HG03175 (cell line): ENCODE measurements around the gene LSM2.

ENCODE experiments used
- ATAC-seq: cut with Tn5 transposase; IDR thresholded peaks from one replicate; pipeline ENCODE4 v1.9.1; 2021; ENCODE audit warnings: mild to moderate bottlenecking, moderate library complexity; ENCODE audit not compliant: unreplicated experiment

LSM2 gene

DNA sequence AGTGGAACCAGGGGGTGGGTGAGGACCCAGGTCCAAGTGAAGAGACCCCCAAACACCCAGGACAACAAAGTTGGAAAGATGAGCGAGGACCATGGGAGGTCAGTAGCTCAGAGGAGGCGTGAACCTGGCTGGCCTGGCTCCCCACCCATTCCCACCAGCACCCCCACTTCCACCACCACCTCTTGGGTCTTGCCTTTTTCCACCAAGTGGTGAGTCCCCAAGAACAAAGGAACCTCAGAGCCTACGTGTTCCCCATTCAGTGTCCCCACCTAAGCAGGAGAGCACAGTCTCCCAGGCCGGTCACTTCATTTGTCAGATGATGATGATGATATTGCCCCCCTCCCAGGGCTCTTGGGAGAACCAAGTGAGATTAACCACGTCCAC, 29.1 kb downstream of the LSM2 start:
- no peak for ATAC-seq

DNA sequence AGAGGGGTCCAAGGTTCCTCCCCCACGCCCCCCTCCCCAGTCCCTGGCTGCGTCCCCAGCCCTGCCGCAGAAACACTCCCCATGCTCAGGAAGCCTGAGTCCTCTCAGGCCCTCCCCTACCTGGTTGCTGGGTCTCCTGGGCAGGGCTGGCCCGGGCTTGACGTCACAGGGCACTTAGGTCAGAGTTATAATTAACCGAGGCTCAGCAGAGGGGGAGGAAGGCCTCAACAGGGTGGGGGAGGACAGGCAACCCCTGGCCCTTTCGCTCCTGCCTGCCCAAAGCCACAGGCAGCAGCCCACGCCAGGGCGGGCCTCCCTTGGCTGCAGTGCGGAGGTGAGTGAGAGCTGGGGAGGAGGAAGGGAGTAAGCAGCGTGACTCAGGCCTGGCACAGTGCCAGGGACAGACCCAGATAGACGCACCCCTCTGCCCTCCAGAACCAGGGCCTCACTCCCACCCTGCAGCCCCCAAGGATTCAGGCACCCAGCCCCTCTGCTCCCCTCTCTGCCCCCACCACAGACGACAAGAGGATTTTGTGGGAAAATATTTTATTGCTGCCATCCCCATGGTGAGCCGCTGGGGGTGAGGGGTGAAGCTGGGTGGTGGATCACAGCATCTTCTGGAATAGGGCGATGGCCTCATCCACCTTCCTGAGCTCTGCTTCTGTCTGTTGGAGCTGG, 29.6 kb downstream of the LSM2 start, which contains the start of gene VWA7:
Gene VWA7, minus strand, starts transcription at position 340 of the 678 bp plus-strand sequence. CDS start 549 bp downstream, outside the sequence.
- ATAC-seq, result peak; percentile 53

DNA sequence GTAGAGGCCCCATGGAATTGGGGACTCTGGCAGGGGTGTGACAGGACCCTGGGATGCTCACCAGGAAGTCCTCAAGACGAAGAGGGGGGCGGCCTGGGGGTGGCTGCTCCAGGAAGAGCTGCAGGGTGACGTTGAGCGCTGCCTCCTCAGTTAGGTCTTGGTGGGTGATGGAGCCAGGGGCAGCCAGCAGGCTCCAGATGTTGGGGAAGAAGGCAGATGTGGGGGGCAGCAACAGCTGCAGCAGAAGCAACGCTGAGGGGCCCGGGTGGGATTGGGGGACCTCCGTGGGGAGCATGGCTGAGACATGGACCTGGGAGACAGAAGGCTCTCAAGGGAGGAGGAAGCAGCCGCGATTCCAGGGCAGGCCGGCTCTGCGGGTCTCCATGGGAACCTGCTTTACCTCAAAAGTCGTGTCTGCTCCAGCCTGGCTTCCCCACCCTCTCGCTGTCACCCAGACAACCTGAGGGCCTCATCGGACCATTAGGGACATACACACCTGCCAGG, 30.2 kb downstream of the LSM2 start:
- ATAC-seq, result no peak

DNA sequence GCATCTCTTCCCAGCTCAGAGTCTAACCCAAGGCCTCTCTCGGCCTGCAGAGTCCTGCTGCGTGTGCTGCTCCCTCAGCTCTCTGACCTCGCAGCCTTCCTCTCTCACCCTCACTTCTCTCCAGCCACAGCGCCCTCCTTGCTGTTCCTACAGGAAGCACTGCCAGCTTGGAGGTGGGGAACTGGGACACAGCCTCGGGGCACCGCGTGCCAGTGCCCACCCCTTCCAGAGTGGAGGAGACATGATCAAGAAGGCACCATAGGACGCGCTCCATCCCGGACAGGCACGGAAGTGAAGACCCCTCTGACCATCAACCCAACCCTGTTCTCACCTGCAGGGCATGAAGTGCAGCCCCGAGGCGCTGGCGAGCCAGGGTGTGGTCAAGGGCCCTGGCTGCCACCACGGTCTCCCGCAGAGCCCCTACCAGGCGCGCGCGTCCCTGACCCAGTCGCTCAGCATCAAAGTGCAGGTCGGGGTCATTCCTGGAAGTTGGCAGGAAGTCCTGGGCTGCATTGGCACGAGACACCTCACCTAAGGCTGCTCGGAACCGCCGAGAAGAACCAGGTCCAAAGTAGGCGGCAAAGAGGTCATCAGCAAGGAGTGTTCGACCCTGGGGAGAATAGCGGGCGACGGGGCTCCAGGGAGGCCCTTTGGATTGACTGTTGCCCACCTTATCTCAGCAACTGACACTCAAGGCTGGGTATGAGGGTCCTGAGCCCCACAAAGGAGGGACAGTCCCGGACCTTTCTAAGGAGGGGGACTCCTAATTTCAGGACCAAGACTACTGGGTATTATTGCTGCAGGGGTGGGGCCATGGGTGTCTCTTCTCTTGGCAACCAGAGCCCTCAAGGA, 30.9 kb downstream of the LSM2 start:
- no peak for ATAC-seq

DNA sequence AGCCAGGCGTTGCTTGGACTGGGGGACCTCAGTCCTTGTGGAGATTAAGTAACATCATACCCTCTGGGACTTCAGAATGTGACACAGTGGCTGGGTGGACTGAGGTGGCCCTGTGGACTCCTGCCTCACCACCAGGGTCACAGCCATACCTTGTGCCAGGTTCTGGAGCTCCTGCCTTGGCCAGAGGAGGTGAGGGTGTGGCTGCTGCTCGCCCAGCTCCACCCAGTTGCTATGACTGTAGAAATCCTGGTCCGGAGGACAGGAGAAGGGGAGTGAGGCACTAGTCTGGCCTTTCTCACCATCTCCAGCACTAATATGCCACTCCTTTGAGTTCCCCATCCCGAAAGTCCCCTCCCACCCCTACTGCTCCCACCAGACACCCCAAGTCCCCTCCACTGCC, 31.6 kb downstream of the LSM2 start:
- no peak for ATAC-seq

DNA sequence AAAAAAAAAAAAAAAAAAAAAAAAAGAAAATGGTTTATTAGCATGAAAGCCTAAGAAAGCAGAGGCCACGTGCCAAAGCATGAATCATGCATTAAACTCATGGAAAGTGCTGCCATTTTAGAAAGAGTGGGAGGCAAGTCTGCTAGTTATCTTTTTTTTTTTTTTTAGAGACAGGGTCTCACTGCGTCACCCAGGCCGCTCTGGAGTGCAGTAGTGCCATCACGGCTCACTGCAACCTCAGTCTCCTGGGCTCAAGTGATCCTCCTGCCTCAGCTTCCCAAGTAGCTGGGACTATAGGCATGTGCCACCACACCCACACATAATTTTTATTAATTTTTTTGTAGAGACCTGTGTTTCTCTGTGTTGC, 34.8 kb downstream of the LSM2 start:
- no peak for ATAC-seq

DNA sequence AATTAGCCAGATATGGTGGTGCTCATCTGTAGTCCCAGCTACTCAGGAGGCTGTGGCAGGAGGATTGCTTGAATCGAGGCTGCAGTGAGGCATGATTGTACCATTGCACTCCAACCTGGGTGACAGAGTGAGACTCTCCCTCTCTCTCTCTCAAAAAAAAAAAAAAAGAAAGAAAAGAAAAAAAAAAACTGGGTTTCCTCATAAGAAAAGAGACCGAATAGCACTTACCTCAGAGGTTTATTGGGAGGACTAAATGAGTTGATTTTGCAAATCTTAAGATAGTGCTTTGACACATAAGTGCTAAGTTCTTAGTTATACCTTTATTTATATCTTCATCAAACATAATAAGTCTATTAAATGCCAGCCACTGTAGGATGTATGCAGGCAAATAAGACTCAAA, 35.9 kb downstream of the LSM2 start:
- no peak for ATAC-seq

DNA sequence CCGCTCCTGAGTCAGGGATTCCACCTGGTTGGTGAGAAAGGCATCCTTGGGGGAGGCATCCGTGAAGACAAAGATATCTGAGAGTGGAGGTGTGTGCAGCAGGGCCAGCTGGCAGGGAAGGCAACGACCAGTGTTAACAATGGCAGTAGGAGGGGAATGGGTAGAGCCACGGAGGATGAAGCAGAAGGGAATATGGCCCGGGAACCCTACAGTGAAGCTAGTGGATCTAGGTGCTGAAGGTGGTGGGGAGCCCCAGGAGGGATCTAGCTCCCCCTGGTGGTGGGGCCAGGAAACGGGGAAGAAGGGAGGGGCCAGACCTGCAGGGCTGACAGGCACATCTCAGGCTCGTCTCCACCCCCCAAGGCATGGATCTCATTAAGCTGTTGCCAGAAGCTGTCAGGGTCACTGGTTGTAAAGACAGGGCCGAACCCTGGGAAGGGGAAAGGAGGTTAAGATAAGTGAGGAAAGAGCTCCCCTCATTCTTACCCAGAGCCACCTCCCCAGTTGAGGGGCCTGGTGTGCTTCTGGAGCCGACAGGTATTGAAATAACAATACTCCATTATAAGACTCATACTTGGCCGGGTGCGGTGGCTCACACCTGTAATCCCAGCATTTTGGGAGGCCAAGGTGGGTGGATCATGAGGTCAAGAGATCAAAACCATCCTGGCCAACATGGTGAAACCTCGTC, 36.9 kb downstream of the LSM2 start:
- ATAC-seq, result no peak

DNA sequence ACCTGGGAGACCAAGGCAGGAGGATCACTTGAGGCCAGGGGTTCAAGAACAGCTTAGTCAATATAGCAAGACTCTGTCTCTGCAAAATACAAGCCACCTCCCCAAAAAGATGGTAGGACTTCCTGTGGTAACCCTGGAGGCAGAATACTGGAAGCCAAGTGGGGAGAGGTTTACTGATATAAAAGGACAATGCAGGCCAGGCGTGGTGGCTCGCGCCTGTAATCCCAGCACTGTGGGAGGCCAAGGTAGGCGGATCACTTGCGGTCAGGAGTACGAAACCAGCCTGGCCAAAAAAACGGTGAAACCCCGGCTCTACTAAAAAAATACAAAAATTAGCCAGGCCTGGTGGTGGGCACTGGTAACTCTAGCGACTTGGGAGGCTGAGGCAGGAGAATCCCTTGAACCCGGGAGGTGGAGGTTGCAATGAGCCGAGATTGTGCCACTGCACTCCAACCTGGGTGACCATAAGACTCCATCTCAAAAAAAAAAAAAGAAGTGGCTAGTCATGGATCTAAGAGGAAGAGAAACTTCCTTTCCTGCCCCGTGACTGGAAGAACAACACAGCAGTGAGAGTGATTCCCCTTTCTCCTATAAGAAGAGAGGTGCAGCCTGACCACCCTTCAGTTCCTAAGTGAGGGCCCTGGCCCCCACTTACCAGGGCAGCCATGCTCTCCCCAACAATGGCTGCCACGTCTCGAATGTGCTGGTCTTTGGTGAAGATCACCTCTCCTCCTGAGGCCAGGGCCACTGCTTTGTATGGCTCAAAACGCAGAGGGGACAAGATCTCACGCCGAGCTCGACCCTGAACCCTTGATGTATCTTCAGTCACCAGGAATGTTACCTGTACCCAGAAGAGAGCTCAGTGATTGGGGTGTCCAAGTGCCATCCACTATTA, 38.2 kb downstream of the LSM2 start:
- ATAC-seq, result no peak

DNA sequence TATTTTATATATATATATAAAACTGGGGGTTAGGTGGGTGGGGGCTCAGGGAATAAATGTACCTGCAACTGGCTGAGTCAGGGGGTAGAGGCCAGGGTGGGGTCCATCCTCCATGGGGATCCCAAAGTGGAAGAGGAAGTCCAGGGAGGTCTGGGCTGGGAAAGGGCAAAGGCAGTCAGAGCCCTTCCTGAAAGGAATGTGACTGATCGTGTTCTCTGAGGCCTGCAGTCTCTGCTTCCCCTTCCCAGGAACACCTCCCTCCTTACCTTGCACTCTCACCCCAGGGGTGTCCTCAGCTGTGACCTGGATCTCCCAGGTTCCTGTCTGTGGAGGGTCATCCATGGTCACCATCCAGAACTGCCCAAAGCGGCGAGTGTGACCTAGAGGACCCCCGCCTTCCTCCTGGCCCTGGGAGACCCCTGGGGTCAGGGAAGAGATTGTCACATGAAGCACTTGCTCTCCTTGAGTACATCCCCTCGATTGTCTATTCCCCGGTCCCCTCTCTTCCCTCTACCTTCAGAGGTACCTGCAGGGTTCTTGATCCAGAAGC, 39.6 kb downstream of the LSM2 start:
- no peak for ATAC-seq

DNA sequence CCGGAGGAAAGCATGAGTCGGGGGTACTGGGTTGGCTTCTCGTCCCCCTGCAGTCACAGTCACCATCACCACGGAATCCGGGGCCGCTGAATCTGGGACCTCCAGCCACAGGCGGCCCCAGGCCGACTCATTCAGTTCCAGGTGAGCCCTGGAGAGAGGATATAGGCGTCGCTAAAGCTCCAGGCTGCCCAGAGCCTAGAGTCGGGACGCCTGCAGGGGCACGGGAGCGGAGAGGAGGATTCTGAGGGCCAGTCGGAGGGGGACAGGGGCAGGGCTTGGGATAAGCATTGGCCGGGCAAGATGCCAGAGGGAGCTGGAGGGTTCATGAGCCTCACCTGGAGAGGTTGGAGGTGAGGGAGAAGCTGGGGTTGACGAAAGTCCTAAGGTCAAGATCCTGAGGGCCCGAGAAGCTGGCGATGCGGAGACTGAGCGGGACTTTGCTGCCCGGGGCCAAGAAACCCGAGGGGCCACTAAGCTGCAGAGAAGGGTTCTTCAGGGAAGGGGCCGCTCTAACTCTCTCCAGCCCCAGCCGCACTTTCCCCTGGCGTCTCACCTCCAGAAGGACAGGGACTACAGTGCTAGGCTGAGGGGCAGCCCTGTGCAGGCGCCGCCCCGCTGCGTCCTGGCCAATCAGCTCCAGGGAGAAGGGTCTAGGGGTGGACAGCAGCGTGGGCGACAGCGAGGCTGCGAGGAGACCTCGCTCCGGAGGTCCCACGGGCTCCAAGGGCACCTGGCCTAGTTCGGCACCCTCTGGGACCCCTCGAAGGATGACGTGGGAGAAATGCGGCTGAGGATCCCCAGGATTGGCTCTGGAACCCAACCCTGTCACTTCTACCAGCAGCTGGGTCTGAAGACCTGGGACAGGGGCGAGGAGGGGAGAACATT, 40.6 kb downstream of the LSM2 start:
- ATAC-seq, result no peak

DNA sequence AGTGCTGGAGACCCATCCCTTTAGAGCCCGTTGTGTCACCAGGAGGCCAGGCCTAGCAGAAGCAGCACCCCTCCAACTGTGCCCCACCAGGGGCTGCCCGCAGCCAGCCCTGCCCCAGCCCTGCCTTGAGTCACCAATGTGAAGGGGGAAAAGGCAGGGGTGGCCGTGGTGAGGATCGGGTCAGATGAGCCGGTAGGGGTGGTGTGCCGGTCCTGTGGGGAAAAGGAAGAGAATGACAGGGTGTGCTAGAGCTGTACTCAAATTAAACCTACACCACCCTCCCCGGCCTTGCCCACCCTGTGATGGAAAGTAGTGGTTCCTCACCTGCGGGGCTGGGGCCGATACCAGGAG, 41.2 kb downstream of the LSM2 start:
- no peak for ATAC-seq

DNA sequence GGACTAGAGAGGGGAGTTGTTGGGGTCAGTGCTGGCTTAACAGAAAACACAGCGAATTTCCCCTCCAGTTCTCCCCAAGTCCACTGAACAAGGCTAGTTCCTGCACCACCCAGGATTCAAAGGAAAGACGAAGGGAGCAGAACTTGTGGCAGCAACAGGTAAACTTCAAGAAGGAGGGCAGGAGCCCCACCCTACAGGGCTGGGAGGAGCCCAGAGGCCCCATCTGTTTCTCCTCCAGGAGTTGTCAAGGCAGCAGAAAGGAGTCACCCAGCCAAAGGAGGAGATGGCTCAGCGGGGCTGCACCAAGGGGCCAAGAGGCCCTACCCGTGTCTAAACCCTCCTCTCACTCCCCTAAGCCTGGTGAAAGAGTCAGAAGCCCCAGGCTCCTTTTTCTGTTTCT, 42.6 kb downstream of the LSM2 start:
- ATAC-seq, result no peak

DNA sequence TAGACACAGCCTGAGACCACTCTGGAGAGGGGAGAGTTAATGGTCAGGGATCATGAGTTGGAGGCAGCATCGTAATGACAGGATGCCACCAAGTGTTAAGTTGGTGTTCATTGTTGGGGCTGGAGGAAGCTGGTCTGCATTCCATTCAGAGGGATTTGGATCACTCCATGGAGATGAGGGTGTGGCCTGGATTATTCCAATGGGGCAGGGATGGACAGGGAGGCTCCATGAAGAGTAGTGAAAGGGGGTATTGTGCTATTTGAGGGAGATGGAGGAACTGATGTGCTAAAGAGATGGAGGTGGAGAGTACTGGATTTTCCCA, 43.2 kb downstream of the LSM2 start:
- no peak for ATAC-seq

DNA sequence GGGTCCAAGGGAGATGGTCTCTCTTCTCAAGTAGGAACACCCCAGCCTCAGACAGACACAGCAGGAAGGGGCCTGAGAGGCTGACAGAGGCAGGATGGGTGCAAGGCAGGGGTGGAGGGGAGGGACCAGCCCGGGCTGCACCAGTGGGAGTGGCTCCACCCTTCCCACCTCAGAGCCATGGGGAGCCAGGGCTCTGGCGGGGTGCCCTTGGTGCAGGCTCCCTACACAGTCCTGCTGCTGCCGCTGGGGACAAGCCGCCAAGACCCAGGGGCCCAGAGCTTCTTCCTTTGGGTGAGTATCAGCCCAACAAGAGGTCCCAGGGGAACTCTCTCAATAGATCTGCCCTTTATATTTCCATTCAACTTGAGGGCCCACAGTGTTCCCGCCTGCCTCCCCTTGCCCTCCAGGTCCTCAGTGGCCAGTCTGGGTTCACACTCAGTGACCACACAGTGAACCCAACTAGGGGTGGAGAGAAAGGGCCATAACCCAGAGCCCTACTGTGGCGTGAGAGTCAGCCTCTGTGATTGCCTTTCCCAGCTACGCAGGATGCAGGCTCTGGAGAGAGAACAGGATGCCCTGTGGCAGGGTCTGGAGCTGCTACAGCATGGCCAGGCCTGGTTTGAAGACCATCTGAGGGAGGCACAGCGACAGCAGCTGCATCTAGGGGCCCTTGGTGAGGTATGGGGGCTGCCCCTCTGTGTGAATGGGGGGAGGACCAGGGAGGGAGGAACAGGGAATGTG, 43.7 kb downstream of the LSM2 start:
- ATAC-seq, result no peak

DNA sequence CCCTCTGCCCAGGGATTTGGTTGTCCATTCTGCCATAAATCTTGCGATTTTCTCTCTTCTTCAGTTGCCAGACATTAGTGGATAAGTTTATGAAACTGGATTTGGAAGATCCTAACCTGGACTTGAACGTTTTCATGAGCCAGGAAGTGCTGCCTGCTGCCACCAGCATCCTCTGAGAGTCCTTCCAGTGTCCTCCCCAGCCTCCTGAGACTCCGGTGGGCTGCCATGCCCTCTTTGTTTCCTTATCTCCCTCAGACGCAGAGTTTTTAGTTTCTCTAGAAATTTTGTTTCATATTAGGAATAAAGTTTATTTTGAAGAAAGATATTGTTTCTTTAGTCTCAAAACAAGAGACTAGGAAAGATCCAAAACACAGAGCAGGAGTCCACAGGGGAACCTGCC, 44.4 kb downstream of the LSM2 start, which contains the start of gene SAPCD1:
Gene SAPCD1, plus strand, starts transcription at position 301 of the 400 bp plus-strand sequence. CDS start 399 bp downstream, outside the sequence.
- no peak for ATAC-seq

DNA sequence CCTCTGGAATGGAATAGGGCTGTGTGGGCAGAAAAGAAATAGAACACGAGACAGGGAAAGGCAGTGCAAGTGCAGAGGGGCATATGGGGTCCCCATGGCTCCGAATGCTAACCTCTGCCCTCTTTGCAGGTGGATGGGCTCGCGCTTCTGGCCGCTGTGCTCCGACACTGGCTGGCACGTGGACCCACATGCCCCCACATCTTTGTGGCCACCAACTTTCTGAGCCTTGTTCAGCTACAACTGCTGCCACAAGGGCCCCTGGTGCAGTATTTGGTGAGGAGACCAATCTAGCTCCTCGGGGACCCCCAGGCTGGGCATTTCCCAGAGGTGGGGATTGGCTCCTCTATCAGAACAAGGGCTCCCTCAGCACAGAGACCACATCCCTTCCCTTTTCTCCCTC, 45.4 kb downstream of the LSM2 start:
- ATAC-seq, result no peak

DNA sequence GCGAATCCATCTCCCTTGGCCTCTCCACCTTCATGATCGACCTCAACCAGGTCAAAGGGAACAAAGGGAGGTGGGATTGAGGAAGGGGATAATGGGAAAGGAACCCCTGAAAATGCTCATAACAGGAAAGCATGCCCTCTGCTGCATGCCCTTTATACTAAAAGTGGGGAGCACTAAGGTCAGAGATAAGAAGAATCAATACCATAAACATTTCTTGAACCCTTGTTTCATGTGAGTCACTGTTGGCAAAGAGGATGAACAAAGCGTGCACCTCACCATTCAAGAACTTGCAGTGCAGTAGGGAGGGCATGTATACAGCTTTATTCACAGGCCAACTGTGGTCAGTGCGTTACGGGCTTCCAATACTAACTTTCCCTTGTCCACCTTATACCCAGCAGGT, 46.0 kb downstream of the LSM2 start:
- no peak for ATAC-seq

DNA sequence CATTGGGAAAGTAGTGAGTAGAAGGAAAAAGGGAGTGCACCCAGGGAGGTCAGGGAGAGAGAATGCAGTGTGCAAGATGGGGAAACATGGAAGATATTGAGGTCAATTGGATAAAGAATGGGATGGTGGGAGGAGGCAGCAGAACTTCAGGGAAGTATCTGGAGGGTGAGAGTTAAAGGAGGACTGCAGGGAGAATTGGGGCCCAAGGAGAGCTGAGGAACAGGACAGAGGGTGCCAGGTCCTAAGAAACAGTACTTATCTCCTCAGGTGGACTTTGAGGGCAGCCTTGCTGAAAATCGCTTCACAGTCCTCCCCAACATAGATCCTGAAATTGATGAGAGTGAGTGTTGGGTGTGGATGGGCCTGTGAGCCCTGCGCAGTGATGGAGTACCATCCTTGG, 48.5 kb downstream of the LSM2 start:
- no peak for ATAC-seq
